ENCODE results near the gene PCYOX1L. TPM values are rescaled to one million over a fixed set of nuclear protein-coding genes. Genes with fewer than 3 reads are reported as not detected.

Gene PCYOX1L
- total RNA-seq, 1 donor from 2014 or later = 18.5 TPM

GRCh38 chr5:149345892-149346222, 12.0 kb upstream of the PCYOX1L start:
- peak overlapping the region; percentile 97 for H3K4me3 Mint-ChIP-seq
- no peaks in the 10 kb centered on the region for H3K9me3 Mint-ChIP-seq
- TF ChIP-seq CTCF (conservative IDR thresholded peaks at IDR 0.05) = no peak
- peaks cover 13% of the 10 kb centered on the region for H3K4me1 Mint-ChIP-seq (ENCODE audit: unreplicated experiment)
- H3K36me3 Mint-ChIP-seq = peaks cover 19% of the 10 kb centered on the region
- H3K27me3 Mint-ChIP-seq = no peaks in the 10 kb centered on the region
- peak overlapping the region; percentile 92 for H3K27ac Mint-ChIP-seq
- no peak for DNase-seq (ENCODE audit: extremely low spot score, unreplicated experiment)

- H3K27ac Mint-ChIP-seq = no peak overlapping the region
- H3K4me1 Mint-ChIP-seq (ENCODE audit: unreplicated experiment) = peaks cover 13% of the 10 kb centered on the region
- TF ChIP-seq CTCF (conservative IDR thresholded peaks at IDR 0.05) = no peak
- H3K4me3 Mint-ChIP-seq = no peak overlapping the region
- peaks cover 29% of the 10 kb centered on the region for H3K36me3 Mint-ChIP-seq
- H3K27me3 Mint-ChIP-seq = no peaks in the 10 kb centered on the region
- DNase-seq (ENCODE audit: extremely low spot score, unreplicated experiment) = no peak
- no peaks in the 10 kb centered on the region for H3K9me3 Mint-ChIP-seq
These were observed 9.3 kb upstream of the PCYOX1L start for GRCh38 chr5:149348518-149348917.

- TF ChIP-seq CTCF (conservative IDR thresholded peaks at IDR 0.05) = no peak
- Mint-ChIP-seq H3K27me3 (no peaks in the 10 kb centered on the region), H3K36me3 (peaks cover 32% of the 10 kb centered on the region), H3K4me3 (no peak overlapping the region), H3K4me1 (ENCODE audit: unreplicated experiment) (peaks cover 8% of the 10 kb centered on the region), H3K9me3 (no peaks in the 10 kb centered on the region), H3K27ac (no peak overlapping the region)
- DNase-seq (ENCODE audit: extremely low spot score, unreplicated experiment) = no peak
These were observed 8.5 kb upstream of the PCYOX1L start for GRCh38 chr5:149349382-149349781.

GRCh38 chr5:149352169-149352568, 5.7 kb upstream of the PCYOX1L start:
- DNase-seq (ENCODE audit: extremely low spot score, unreplicated experiment) = no peak
- Mint-ChIP-seq H3K27ac (no peak overlapping the region), H3K4me3 (no peak overlapping the region), H3K9me3 (no peaks in the 10 kb centered on the region), H3K27me3 (no peaks in the 10 kb centered on the region), H3K36me3 (peaks cover 37% of the 10 kb centered on the region), H3K4me1 (ENCODE audit: unreplicated experiment) (no peaks in the 10 kb centered on the region)
- TF ChIP-seq CTCF (conservative IDR thresholded peaks at IDR 0.05) = no peak

GRCh38 chr5:149353911-149354310, 3.9 kb upstream of the PCYOX1L start:
- Mint-ChIP-seq H3K27ac (no peak overlapping the region), H3K9me3 (no peaks in the 10 kb centered on the region), H3K27me3 (no peaks in the 10 kb centered on the region), H3K36me3 (peaks cover 33% of the 10 kb centered on the region), H3K4me1 (ENCODE audit: unreplicated experiment) (peaks cover 7% of the 10 kb centered on the region), H3K4me3 (no peak overlapping the region)
- no peak for TF ChIP-seq CTCF (conservative IDR thresholded peaks at IDR 0.05)
- DNase-seq (ENCODE audit: extremely low spot score, unreplicated experiment) = no peak

- Mint-ChIP-seq H3K9me3 (no peaks in the 10 kb centered on the region), H3K4me1 (ENCODE audit: unreplicated experiment) (peaks cover 12% of the 10 kb centered on the region), H3K4me3 (no peak overlapping the region), H3K36me3 (peaks cover 21% of the 10 kb centered on the region), H3K27ac (no peak overlapping the region), H3K27me3 (no peaks in the 10 kb centered on the region)
- no peak for DNase-seq (ENCODE audit: extremely low spot score, unreplicated experiment)
- no peak for TF ChIP-seq CTCF (conservative IDR thresholded peaks at IDR 0.05)
These were observed 2.2 kb upstream of the PCYOX1L start for GRCh38 chr5:149355688-149356087.

Measured in type B pancreatic cell (in vitro differentiated cells).